Astrocyte (in vitro differentiated cells and primary cell): ENCODE results near the gene TEX52.

Experiments
- CTCF ChIP-seq: IDR thresholded peaks from 2 replicates; pipeline ENCODE4 v1.5.1; 2011; ENCODE audit warnings: low read depth, mild to moderate bottlenecking, inconsistent platforms, low read length, moderate library complexity; ENCODE audit not compliant: insufficient read depth
- EZH2 ChIP-seq: IDR thresholded peaks from 2 replicates; pipeline ENCODE4 v1.6.1; 2012; ENCODE audit warnings: mild to moderate bottlenecking, low read length, inconsistent platforms; ENCODE audit not compliant: insufficient read depth

GRCh38 chr12:2877953-2878732, 21.3 kb upstream of the TEX52 start:
- TF ChIP-seq EZH2 (no peak), CTCF (no peak)
